ENCODE results near the gene ITGA7. TPM values are rescaled to one million over a fixed set of nuclear protein-coding genes. Genes with fewer than 3 reads are reported as not detected.

ITGA7 gene
- polyA plus RNA-seq, 1 donor from 2014 or later: 13.5 TPM

DNA sequence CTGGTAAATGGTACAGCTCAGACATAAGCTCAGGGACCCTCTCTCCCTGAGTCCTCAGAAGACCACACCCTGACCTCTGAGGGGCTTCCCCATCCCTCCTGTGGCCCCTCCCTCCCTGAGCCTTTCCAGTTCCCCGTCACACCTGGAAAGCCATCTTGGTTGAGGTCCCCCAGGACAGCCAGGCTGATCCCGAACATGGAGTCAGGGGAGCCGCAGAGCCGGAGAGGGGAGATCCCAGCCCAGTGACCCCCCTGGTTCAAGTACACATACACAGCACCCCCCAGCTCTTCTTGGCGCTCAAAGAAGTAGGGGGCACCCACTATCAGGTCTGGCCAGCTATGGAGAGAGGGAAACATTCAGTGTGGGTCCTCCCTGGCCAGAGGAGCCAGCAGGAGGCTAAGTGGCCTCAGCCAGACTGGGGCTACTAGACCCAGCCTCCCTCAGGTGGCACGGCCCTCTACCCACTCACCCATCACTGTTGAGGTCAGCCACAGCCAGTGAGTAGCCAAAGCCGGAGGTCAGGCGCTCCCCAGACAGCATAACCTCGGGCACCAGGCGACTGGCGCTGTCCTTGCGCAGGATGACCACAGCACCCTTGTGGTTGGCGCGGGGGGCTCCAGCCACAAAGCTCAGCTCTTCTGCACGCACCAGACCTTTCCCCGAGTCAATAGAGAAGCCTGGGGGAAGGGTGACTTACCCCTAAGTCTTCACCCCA, 9.3 kb downstream of the ITGA7 start:
- Histone ChIP-seq H3K9me3 (ENCODE audit: low read length) (no peaks in the 10 kb centered on the region), H3K27ac (ENCODE audit: low read length) (no peak overlapping the region), H3K36me3 (ENCODE audit: insufficient read depth, low read length) (no peaks in the 10 kb centered on the region), H3F3A (ENCODE audit: insufficient read depth, low read length, poor library complexity, severe bottlenecking) (no peaks in the 10 kb centered on the region), H3K9ac (ENCODE audit: low read length) (no peak overlapping the region), H3K27me3 (ENCODE audit: insufficient read depth, low read depth, low read length) (no peaks in the 10 kb centered on the region), H2AFZ (ENCODE audit: low read depth, low read length) (no peak overlapping the region), H3K79me2 (replicated peaks; ENCODE audit: insufficient read depth, low read length) (no peaks in the 10 kb centered on the region), H3K4me2 (ENCODE audit: low read length) (no peak overlapping the region), H3K4me3 (ENCODE audit: low read length) (no peak overlapping the region), H4K20me1 (ENCODE audit: insufficient read depth) (no peaks in the 10 kb centered on the region), H3K9me2 (ENCODE audit: insufficient read depth, low read length) (no peaks in the 10 kb centered on the region)
- TF ChIP-seq POLR2AphosphoS5 (IDR thresholded peaks at IDR 0.05): no peak
- no peak for TF ChIP-seq MXI1 (conservative IDR thresholded peaks at IDR 0.05; ENCODE audit: poor library complexity, severe bottlenecking)
- TF ChIP-seq EZH2 (IDR thresholded peaks at IDR 0.05; ENCODE audit: borderline replicate concordance, insufficient read depth, low read length, poor library complexity, severe bottlenecking): no peak
- TF ChIP-seq TAF1 (IDR thresholded peaks at IDR 0.05; ENCODE audit: low read depth): no peak
- TF ChIP-seq RAD21 (conservative IDR thresholded peaks at IDR 0.05): no peak
- no peak for TF ChIP-seq SMC3 (conservative IDR thresholded peaks at IDR 0.05; ENCODE audit: poor library complexity)
- no peak for TF ChIP-seq CTCF (IDR thresholded peaks at IDR 0.05; ENCODE audit: poor library complexity, severe bottlenecking)
- no peak for TF ChIP-seq EP300 (conservative IDR thresholded peaks at IDR 0.05; ENCODE audit: poor library complexity, severe bottlenecking)
- TF ChIP-seq, protein P1, sequence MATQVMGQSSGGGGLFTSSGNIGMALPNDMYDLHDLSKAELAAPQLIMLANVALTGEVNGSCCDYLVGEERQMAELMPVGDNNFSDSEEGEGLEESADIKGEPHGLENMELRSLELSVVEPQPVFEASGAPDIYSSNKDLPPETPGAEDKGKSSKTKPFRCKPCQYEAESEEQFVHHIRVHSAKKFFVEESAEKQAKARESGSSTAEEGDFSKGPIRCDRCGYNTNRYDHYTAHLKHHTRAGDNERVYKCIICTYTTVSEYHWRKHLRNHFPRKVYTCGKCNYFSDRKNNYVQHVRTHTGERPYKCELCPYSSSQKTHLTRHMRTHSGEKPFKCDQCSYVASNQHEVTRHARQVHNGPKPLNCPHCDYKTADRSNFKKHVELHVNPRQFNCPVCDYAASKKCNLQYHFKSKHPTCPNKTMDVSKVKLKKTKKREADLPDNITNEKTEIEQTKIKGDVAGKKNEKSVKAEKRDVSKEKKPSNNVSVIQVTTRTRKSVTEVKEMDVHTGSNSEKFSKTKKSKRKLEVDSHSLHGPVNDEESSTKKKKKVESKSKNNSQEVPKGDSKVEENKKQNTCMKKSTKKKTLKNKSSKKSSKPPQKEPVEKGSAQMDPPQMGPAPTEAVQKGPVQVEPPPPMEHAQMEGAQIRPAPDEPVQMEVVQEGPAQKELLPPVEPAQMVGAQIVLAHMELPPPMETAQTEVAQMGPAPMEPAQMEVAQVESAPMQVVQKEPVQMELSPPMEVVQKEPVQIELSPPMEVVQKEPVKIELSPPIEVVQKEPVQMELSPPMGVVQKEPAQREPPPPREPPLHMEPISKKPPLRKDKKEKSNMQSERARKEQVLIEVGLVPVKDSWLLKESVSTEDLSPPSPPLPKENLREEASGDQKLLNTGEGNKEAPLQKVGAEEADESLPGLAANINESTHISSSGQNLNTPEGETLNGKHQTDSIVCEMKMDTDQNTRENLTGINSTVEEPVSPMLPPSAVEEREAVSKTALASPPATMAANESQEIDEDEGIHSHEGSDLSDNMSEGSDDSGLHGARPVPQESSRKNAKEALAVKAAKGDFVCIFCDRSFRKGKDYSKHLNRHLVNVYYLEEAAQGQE (IDR thresholded peaks at IDR 0.05; ENCODE audit: borderline replicate concordance): no peak

- Histone ChIP-seq H4K20me1 (ENCODE audit: insufficient read depth) (no peaks in the 10 kb centered on the region), H3K27ac (ENCODE audit: low read length) (no peak overlapping the region), H3K27me3 (ENCODE audit: insufficient read depth, low read depth, low read length) (no peaks in the 10 kb centered on the region), H3K4me2 (ENCODE audit: low read length) (no peak overlapping the region), H3K79me2 (replicated peaks; ENCODE audit: insufficient read depth, low read length) (no peaks in the 10 kb centered on the region), H3K9ac (ENCODE audit: low read length) (no peak overlapping the region), H2AFZ (ENCODE audit: low read depth, low read length) (no peak overlapping the region), H3K4me3 (ENCODE audit: low read length) (no peak overlapping the region), H3K9me2 (ENCODE audit: insufficient read depth, low read length) (no peaks in the 10 kb centered on the region), H3K9me3 (ENCODE audit: low read length) (no peaks in the 10 kb centered on the region), H3F3A (ENCODE audit: insufficient read depth, low read length, poor library complexity, severe bottlenecking) (no peaks in the 10 kb centered on the region), H3K36me3 (ENCODE audit: insufficient read depth, low read length) (no peaks in the 10 kb centered on the region)
- TF ChIP-seq RAD21 (conservative IDR thresholded peaks at IDR 0.05) (no peak), EP300 (conservative IDR thresholded peaks at IDR 0.05; ENCODE audit: poor library complexity, severe bottlenecking) (no peak), TAF1 (IDR thresholded peaks at IDR 0.05; ENCODE audit: low read depth) (no peak), MXI1 (conservative IDR thresholded peaks at IDR 0.05; ENCODE audit: poor library complexity, severe bottlenecking) (no peak), CTCF (IDR thresholded peaks at IDR 0.05; ENCODE audit: poor library complexity, severe bottlenecking) (no peak), EZH2 (IDR thresholded peaks at IDR 0.05; ENCODE audit: borderline replicate concordance, insufficient read depth, low read length, poor library complexity, severe bottlenecking) (no peak), SMC3 (conservative IDR thresholded peaks at IDR 0.05; ENCODE audit: poor library complexity) (no peak), POLR2AphosphoS5 (IDR thresholded peaks at IDR 0.05) (no peak)
- TF ChIP-seq, protein P1 (IDR thresholded peaks at IDR 0.05; ENCODE audit: borderline replicate concordance): no peak
Observed at GRCh38 chr12:55697686-55698085, 10.0 kb downstream of the ITGA7 start.

Data from neural cell (in vitro differentiated cells).